A673 (cell line): ENCODE measurements around the gene ARHGEF28.

Experiments
- CTCF ChIP-seq: fragments of 300-800, 200-600 bp; sonication (generic); conservative IDR thresholded peaks from 2 replicates; pipeline ENCODE4 v1.5.1; 2017; ENCODE audit warnings: low read depth, mild to moderate bottlenecking, antibody characterized with exemption, low read length, moderate library complexity, mixed read lengths
- EZH2 ChIP-seq: fragments of 200-600 bp; sonication (generic); IDR thresholded peaks from 2 replicates; pipeline ENCODE4 v1.6.1; 2017; ENCODE audit warnings: borderline replicate concordance, low read depth, mild to moderate bottlenecking, mixed read lengths, antibody characterized with exemption, low read length; ENCODE audit not compliant: poor library complexity, severe bottlenecking

DNA sequence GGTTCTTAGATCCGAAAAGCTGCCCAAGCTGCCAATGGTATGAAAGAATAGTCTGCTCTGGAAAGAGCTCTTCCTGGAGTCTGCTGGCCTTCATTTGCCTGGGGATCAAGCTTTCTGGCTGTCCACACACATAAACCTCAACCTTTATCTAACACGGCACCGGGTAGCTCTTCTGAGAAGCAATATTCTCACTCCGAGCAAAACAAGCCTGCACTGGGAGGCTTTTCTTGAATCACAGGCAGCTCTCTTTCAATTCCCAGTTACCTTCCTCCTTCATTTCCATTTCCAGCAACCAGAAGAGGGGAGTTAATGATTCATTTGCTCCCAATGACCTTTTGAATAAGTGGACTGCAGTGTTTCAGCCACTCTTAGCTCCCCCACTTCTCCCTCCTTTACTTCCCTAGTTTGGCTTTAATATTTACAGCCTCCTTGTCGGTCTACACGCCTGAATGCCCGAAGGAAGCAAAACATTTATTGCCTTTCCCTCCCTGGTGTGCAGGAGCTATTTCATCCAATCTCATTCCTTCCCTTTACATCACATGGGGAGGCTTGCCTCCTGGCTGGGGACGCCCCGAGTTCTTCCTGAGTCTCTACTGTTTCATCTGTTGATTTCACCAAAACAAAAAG, 187.1 kb downstream of the ARHGEF28 start:
- TF ChIP-seq CTCF, result no peak
- no peak for TF ChIP-seq EZH2
